Tibial nerve (tissue), 4 donors: ENCODE results near the gene SLC38A9. TPM values are rescaled to one million over a fixed set of nuclear protein-coding genes. Genes with fewer than 3 reads are reported as not detected.

ENCODE experiments used
- DNase-seq, 2 donors: peaks; one replicate each; pipeline ENCODE4 v3.0.0-alpha.2; 2019; ENCODE audit warnings: low spot score in 2 of 2
- H3K27ac ChIP-seq, 4 donors: fragments of 200-600 bp; sonication (generic) in 3 of 4; one replicate each; pipeline ENCODE4 v1.5.1; 2017 to 2019; ENCODE audit warnings: mild to moderate bottlenecking in 1 of 4
- H3K27me3 ChIP-seq, 2 donors: fragments of 200-600 bp; sonication (generic) in 1 of 2; one replicate each; pipeline versions ENCODE4 v1.5.1 to v1.6.0; 2017 to 2019
- H3K36me3 ChIP-seq, 3 donors: fragments of 200-600 bp; sonication (generic); one replicate each; pipeline ENCODE4 v1.5.1; 2018 to 2019
- H3K4me1 ChIP-seq, 4 donors: fragments of 200-600 bp; sonication (generic) in 3 of 4; one replicate each; pipeline ENCODE4 v1.5.1; 2017 to 2019
- H3K4me3 ChIP-seq, 4 donors: fragments of 200-600 bp; sonication (generic) in 3 of 4; one replicate each; pipeline ENCODE4 v1.5.1; 2017 to 2019; ENCODE audit warnings: mild to moderate bottlenecking in 1 of 4, moderate library complexity in 1 of 4
- H3K9me3 ChIP-seq, 4 donors: fragments of 200-600 bp; sonication (generic) in 3 of 4; one replicate each; pipeline ENCODE4 v1.5.1; 2017 to 2019
- EP300 ChIP-seq, 2 donors: sonication (generic); formaldehyde crosslinking; IDR thresholded peaks; one replicate each; pipeline ENCODE4 v1.6.1; 2017; ENCODE audit warnings: antibody characterized with exemption in 2 of 2, mild to moderate bottlenecking in 1 of 2
- POLR2A ChIP-seq, 2 donors: fragments of 450-650 bp; IDR thresholded peaks; one replicate each; pipeline ENCODE4 v1.6.1; 2017; ENCODE audit warnings: antibody characterized with exemption in 2 of 2, mild to moderate bottlenecking in 2 of 2, moderate library complexity in 2 of 2
- WGBS, 2 donors: methylation state at CpG; one replicate each; pipeline ENCODE4 v1.1.5; 2018; 5-methylcytosine and 5-hydroxymethylcytosine counted together
- total RNA-seq, 4 donors: library from RNA; depleted of rRNA; stranded (reverse); fragments of >200 nt; gene quantifications; one replicate each; pipeline ENCODE4 v1.1.0, GENCODE V29; 2016
- TF ChIP-seq, protein P1 (sequence below), 5 experiments: fragments of 200-600 bp in 3 of 5; fragments of 450-650 bp in 2 of 5; sonication (generic) in 3 of 5; IDR thresholded peaks; one replicate each; pipeline ENCODE4 v1.5.1; 2016 to 2019; ENCODE audit warnings: antibody characterized with exemption in 5 of 5, mild to moderate bottlenecking in 3 of 5, moderate library complexity in 2 of 5

SLC38A9 gene
- total RNA-seq, 4 donors from 2014 or later: 11.0 to 39.1 (median 23.6) TPM

DNA sequence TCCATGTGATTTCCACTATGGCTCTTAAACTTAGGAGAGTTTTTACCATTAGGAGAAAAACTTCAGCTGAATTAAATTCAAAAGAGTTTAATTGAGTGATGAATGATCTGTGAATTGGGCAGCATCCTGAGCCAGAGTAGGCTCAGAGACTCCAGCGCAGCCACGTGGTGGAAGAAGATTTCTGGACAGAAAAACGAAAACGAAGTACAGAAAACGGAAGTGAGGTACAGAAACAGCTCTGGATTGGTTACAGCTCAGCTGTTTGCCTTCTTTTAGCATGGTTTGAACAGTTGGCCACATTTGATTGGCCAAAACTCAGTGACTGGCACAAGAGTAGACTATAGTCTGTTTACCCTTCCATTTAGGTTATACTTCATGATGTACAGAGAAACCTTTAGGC is 108.2 kb downstream of the SLC38A9 start:
- Histone ChIP-seq H3K27me3 (no peaks in the 10 kb centered on the region), H3K36me3 (no peaks in the 10 kb centered on the region), H3K9me3 (no peaks in the 10 kb centered on the region), H3K4me3 (no peak overlapping the region), H3K27ac (peak overlapping the region; percentile 62 to 96 (median 90)), H3K4me1 (peaks cover 2 to 62% (median 35%) of the 10 kb centered on the region in 4 donors)
- DNase-seq: no peak
- WGBS, 2 donors: 31 to 52% methylated on average over 5 of the region's 5 CpGs
- TF ChIP-seq POLR2A (IDR thresholded peaks at IDR 0.05): no peak
- TF ChIP-seq EP300 (IDR thresholded peaks at IDR 0.05): peak in 1 of 2 donors; percentile 38

DNA sequence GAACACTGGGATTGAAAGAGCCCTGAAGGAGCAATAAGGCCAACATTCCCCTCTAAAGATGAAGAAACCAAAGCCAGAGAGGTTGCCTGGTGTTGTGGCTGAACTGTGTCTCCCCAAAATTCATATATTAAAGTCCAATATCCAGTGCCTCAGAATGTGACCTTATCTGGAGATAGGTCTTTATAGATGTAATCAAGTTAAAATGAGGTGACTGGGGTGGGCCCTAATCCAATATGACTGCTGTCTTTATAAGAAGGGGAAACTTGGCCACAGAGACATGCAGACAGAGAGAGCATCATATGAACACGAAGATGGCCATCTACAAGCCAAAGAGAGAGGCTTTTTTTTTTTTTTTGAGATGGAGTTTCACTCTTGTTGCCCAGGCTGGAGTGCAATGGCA is 110.5 kb downstream of the SLC38A9 start:
- 21 to 31% methylated on average over 1 of the region's 1 CpG for WGBS, 2 donors
- TF ChIP-seq, protein P1, sequence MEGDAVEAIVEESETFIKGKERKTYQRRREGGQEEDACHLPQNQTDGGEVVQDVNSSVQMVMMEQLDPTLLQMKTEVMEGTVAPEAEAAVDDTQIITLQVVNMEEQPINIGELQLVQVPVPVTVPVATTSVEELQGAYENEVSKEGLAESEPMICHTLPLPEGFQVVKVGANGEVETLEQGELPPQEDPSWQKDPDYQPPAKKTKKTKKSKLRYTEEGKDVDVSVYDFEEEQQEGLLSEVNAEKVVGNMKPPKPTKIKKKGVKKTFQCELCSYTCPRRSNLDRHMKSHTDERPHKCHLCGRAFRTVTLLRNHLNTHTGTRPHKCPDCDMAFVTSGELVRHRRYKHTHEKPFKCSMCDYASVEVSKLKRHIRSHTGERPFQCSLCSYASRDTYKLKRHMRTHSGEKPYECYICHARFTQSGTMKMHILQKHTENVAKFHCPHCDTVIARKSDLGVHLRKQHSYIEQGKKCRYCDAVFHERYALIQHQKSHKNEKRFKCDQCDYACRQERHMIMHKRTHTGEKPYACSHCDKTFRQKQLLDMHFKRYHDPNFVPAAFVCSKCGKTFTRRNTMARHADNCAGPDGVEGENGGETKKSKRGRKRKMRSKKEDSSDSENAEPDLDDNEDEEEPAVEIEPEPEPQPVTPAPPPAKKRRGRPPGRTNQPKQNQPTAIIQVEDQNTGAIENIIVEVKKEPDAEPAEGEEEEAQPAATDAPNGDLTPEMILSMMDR (IDR thresholded peaks at IDR 0.05): no peak
- no peak for TF ChIP-seq EP300 (IDR thresholded peaks at IDR 0.05)
- TF ChIP-seq POLR2A (IDR thresholded peaks at IDR 0.05): no peak
- Histone ChIP-seq H3K4me3 (peak overlapping the region in 1 of 4 donors; percentile 13), H3K4me1 (peaks cover 2 to 80% (median 48%) of the 10 kb centered on the region in 4 donors), H3K27me3 (no peaks in the 10 kb centered on the region), H3K36me3 (no peaks in the 10 kb centered on the region), H3K9me3 (no peaks in the 10 kb centered on the region), H3K27ac (peak overlapping the region; percentile 62 to 96 (median 90))
- no peak for DNase-seq

DNA sequence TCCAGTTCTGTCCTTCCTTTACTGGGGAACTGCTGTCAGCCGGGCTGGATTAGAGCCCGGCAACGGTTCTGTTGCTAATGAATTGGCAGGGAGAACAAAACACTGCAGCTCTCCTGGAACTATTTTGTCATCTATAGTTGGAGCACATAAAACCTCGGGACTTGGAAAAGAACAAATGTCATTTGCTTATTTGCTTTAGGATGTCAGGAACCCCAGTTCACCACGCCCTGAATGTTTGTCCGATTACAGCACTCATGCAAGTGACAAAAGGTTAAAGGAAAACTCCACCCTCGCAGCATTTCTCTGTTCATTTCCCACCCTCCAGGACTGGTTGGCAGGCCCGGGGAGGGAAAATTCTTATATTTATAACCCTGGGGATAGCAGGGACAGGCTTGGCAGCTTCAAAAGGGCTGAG is 110.9 kb downstream of the SLC38A9 start:
- Histone ChIP-seq H3K4me1 (peaks cover 2 to 82% (median 48%) of the 10 kb centered on the region in 4 donors), H3K4me3 (peak overlapping the region in 1 of 4 donors; percentile 13), H3K27ac (peak overlapping the region; percentile 62 to 96 (median 90)), H3K9me3 (no peaks in the 10 kb centered on the region), H3K27me3 (no peaks in the 10 kb centered on the region), H3K36me3 (no peaks in the 10 kb centered on the region)
- TF ChIP-seq, protein P1 (IDR thresholded peaks at IDR 0.05): no peak
- TF ChIP-seq POLR2A (IDR thresholded peaks at IDR 0.05) (peak in 1 of 2 donors; percentile 19), EP300 (IDR thresholded peaks at IDR 0.05) (peak; percentile 94 to 98)
- 2% methylated on average over 8 of the region's 8 CpGs for WGBS, 2 donors
- DNase-seq: peak; percentile 63 to 79

DNA sequence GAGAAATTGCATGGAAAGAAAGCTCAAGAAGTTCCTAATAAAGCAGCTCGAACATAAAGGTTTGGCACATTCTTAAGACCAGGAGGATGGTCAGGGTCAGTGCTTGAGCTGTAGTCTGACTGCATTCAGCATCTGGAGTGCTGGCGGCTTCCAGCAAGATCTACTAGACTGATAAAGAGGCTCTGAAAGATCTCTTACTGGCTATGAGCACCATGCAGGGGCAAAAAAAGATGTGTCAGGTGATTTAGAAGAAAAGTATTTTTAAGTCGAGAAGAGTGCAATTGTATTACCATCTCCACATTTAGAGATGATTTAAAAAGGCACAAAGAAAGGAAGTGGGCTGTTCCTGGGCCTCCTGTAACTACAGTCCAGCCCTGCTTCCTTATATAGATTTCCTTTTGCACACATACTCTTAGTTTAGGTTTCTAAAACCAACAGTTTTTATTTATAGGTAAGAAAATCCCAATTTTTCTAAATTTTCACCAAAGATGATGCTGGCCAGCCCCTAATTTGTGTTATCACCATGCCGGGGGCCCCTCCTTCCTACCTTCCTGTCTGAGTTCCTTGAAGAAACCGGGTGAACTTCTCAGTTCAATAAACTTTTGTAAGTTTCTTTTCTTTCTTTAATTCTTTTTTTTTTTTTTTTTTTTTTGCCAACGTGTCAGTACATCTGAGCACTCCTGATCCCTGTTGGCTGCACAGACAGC is 111.5 kb downstream of the SLC38A9 start:
- TF ChIP-seq, protein P1 (IDR thresholded peaks at IDR 0.05): no peak
- TF ChIP-seq POLR2A (IDR thresholded peaks at IDR 0.05) (no peak), EP300 (IDR thresholded peaks at IDR 0.05) (no peak)
- no peak overlapping the region for H3K4me3 ChIP-seq
- H3K4me1 ChIP-seq: peaks cover 2 to 82% (median 48%) of the 10 kb centered on the region in 4 donors
- H3K9me3 ChIP-seq: no peaks in the 10 kb centered on the region
- 16 to 17% methylated on average over 6 of the region's 6 CpGs for WGBS, 2 donors
- peak overlapping the region; percentile 62 to 96 (median 90) for H3K27ac ChIP-seq
- no peaks in the 10 kb centered on the region for H3K36me3 ChIP-seq
- no peak for DNase-seq
- H3K27me3 ChIP-seq: no peaks in the 10 kb centered on the region

DNA sequence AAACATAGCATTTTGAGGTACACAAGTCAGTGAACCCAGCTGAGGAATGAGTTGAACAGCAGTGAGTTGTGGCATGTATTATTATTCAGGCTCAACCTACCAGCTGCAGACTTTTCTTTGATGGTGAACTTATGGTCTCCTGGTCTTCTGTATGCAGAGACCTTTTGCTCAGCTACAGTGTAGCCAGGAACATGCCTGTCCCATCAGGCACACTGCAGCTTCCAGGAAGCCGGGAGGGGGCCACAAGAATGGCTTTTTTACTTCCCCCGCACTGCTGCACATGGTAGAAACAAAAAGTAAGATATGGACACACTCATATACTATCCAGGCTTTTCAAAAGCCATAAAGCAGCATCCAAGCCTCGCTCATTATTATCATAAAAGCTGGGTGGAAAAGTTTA is 112.0 kb downstream of the SLC38A9 start:
- H3K4me3 ChIP-seq: no peak overlapping the region
- H3K4me1 ChIP-seq: peaks cover 2 to 77% (median 48%) of the 10 kb centered on the region in 4 donors
- peak overlapping the region; percentile 62 to 96 (median 90) for H3K27ac ChIP-seq
- DNase-seq: no peak
- TF ChIP-seq, protein P1 (IDR thresholded peaks at IDR 0.05): no peak
- TF ChIP-seq POLR2A (IDR thresholded peaks at IDR 0.05) (no peak), EP300 (IDR thresholded peaks at IDR 0.05) (no peak)
- no peaks in the 10 kb centered on the region for H3K27me3 ChIP-seq
- no peaks in the 10 kb centered on the region for H3K36me3 ChIP-seq
- no peaks in the 10 kb centered on the region for H3K9me3 ChIP-seq
- 59 to 62% methylated on average over 3 of the region's 3 CpGs for WGBS, 2 donors
